Coronary artery (tissue), 2 donors: Measurements from ENCODE around the gene LYPD6.

Experiments used
- DNase-seq: peaks from one replicate; pipeline ENCODE4 v3.0.0-alpha.2; 2017; ENCODE audit warnings: low spot score
- H3K27ac ChIP-seq, 2 donors: fragments of 200-600 bp; sonication (generic); one replicate each; pipeline ENCODE4 v1.5.1; 2016 to 2019
- H3K4me3 ChIP-seq: fragments of 200-600 bp; sonication (generic); 2 replicates; pipeline ENCODE4 v1.5.1; 2016; ENCODE audit warnings: mild to moderate bottlenecking, moderate library complexity
- TF ChIP-seq, protein P1 (sequence below): fragments of 200-600 bp; sonication (generic); IDR thresholded peaks from one replicate; pipeline ENCODE4 v1.5.1; 2019; ENCODE audit warnings: antibody characterized with exemption

Gene LYPD6

GRCh38 chr2:149394864-149395263 lies 64.5 kb downstream of the LYPD6 start:
- TF ChIP-seq, protein P1, sequence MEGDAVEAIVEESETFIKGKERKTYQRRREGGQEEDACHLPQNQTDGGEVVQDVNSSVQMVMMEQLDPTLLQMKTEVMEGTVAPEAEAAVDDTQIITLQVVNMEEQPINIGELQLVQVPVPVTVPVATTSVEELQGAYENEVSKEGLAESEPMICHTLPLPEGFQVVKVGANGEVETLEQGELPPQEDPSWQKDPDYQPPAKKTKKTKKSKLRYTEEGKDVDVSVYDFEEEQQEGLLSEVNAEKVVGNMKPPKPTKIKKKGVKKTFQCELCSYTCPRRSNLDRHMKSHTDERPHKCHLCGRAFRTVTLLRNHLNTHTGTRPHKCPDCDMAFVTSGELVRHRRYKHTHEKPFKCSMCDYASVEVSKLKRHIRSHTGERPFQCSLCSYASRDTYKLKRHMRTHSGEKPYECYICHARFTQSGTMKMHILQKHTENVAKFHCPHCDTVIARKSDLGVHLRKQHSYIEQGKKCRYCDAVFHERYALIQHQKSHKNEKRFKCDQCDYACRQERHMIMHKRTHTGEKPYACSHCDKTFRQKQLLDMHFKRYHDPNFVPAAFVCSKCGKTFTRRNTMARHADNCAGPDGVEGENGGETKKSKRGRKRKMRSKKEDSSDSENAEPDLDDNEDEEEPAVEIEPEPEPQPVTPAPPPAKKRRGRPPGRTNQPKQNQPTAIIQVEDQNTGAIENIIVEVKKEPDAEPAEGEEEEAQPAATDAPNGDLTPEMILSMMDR, result no peak
- no peak overlapping the region for H3K27ac ChIP-seq
- DNase-seq, result no peak
- no peak overlapping the region for H3K4me3 ChIP-seq

GRCh38 chr2:149399934-149400615 lies 69.7 kb downstream of the LYPD6 start:
- Histone ChIP-seq H3K27ac (no peak overlapping the region), H3K4me3 (no peak overlapping the region)
- TF ChIP-seq, protein P1, result no peak
- no peak for DNase-seq

GRCh38 chr2:149400997-149401396 lies 70.6 kb downstream of the LYPD6 start:
- H3K4me3 ChIP-seq, result no peak overlapping the region
- no peak for DNase-seq
- TF ChIP-seq, protein P1, result no peak
- no peak overlapping the region for H3K27ac ChIP-seq

DNA sequence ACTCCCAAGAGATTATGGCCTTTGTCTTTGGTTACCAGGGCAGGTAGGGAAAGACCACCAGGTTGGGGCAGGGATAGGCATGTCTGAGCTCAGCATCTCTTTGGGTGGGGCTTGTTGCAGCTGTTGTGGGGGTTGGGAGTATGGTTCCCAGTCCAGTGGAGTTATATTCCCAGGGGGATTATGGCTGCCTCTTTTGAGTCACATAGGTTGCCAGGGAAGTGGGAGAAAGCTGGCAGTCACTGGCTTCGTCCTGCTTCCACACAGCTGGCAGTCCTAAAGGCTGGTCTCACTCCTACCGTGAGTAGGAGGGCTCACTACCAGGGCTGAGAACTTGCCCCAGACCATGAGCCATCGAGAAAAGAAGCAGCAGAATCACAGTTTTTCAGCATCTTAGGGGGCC lies 79.1 kb downstream of the LYPD6 start:
- Histone ChIP-seq H3K4me3 (no peak overlapping the region), H3K27ac (no peak overlapping the region)
- TF ChIP-seq, protein P1, result no peak

GRCh38 chr2:149410701-149411484 lies 80.5 kb downstream of the LYPD6 start:
- DNase-seq, result no peak
- Histone ChIP-seq H3K4me3 (no peak overlapping the region), H3K27ac (no peak overlapping the region)
- TF ChIP-seq, protein P1, result no peak

More for the DNA sequence above, 79.1 kb downstream of the LYPD6 start:
- DNase-seq, result no peak

- H3K27ac ChIP-seq, result no peak overlapping the region
- TF ChIP-seq, protein P1, result no peak
- DNase-seq, result no peak
- H3K4me3 ChIP-seq, result no peak overlapping the region
Measured at GRCh38 chr2:149413487-149413886, 83.1 kb downstream of the LYPD6 start.

- Histone ChIP-seq H3K4me3 (no peak overlapping the region), H3K27ac (no peak overlapping the region)
- TF ChIP-seq, protein P1, result no peak
- no peak for DNase-seq
Measured at GRCh38 chr2:149415086-149415485, 84.7 kb downstream of the LYPD6 start.
